CD4-positive, alpha-beta T cell treated with Interleukin-12 subunit alpha and Interleukin-12 subunit beta, for 1 hour (primary cell): ENCODE results near the gene CTU2.

Experiments used
- DNase-seq: peaks from one replicate; pipeline ENCODE4 v3.0.0-alpha.2; 2020

CTU2 gene

GRCh38 chr16:88681709-88682451, 24.4 kb upstream of the CTU2 start:
- DNase-seq = peak; percentile 58

DNA sequence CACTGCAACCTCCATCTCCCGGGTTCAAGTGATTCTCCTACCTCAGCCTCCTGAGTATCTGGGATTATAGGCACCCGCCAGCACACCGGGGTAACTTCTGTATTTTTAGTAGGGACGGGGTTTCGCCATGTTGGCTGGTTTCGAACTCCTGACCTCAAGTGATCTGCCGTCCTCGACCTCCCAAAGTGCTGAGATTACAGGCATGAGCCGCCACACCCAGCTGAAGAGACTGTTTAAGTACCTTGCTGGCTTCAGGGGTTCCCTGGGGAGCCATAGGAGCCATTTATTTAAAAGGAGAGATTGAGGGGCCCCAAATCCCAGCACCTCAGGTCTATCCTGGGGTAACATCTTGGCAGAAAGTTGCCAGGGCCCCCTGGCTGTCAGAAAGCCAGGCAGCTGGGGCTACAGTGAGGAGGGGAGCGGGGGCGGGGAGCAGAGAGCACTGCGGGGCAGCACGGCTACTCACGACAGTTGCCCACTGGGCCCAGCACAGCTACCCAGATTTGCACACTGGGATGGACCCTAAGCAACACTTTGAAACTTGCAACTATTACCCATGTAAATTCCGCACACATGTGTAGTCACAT, 21.6 kb upstream of the CTU2 start:
- DNase-seq = no peak

GRCh38 chr16:88685156-88686061, 20.9 kb upstream of the CTU2 start:
- peak; percentile 62 for DNase-seq

DNA sequence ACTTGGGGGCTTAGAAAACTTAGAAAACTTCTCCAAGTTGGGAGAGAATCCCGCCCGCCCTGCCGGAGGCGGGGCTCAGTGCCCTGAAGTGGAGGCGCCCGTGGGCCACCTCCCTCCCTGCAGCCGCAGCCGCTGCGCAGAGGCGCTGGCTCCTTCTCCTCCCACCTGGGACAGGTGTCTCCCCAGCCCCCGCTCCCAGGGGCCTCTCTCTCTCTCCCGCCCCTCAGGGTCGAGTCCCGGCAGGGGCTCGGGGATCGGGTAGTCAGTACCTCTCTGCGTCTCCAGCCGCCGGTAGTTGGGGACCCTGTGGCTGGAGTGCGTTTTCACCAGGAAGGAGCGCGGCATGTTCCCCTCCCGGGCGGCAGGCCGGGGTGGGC, 20.3 kb upstream of the CTU2 start:
- DNase-seq = no peak

- DNase-seq = peak; percentile 85
These were observed 19.7 kb upstream of the CTU2 start, which contains the start of gene SNAI3 for GRCh38 chr16:88686439-88687253. Gene SNAI3, minus strand, starts transcription at chr16:88686507. Its CDS starts 101 bp downstream, at chr16:88686406.

GRCh38 chr16:88687254-88687576, 19.1 kb upstream of the CTU2 start:
- DNase-seq = no peak

DNA sequence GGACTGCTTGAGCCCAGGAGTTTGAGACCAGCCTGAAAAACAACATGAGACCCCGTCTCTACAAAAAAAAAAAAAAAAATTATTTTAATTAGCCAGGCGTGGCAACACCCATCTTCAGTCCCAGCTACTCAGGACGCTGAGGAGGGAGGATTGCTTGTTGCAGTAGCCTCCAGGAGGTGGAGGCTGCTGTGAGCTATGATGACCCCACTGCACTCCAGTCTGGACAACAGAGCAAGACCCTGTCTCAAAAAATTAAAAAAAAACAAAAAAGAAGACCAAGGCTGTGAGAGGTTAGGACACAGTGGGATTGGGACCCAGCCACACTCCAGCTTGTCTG, 18.7 kb upstream of the CTU2 start:
- DNase-seq = no peak

DNA sequence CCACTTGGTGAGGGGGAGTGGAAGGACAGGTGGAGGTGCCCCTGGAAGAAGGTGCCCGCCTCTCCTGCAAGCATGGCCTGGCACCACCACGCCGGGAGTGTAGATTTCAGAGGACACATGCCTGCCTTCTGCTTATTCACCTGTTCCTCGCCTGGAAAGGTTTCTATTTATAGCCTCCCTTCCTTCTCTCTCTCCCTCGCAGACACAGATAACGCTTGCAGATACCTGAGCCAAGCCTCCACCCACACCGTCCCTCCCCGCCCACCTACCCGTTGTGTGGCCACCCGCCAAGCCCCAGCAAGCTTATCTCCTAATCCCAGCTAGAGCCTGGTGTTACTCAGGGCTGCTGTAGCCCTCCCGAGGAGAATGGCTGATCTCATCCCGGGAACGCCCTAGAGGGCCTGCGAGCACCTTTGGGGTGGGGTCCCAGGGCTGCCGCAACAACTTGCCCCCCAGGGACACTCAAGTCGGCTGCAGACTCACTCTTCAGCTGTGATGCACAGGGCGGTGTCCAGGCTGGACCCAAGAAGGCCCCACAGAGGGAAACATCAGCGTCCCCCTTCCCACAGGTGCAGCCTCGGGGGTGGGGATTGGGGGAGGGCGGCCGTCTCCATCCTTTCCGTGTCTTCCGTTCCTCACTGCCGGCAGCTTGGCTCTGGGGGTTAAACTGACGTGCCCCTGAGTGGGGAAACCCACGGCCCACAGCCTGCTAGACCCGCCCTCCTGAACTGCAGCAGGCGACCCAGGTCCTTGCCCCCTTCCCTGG, 18.1 kb upstream of the CTU2 start:
- DNase-seq = no peak

DNA sequence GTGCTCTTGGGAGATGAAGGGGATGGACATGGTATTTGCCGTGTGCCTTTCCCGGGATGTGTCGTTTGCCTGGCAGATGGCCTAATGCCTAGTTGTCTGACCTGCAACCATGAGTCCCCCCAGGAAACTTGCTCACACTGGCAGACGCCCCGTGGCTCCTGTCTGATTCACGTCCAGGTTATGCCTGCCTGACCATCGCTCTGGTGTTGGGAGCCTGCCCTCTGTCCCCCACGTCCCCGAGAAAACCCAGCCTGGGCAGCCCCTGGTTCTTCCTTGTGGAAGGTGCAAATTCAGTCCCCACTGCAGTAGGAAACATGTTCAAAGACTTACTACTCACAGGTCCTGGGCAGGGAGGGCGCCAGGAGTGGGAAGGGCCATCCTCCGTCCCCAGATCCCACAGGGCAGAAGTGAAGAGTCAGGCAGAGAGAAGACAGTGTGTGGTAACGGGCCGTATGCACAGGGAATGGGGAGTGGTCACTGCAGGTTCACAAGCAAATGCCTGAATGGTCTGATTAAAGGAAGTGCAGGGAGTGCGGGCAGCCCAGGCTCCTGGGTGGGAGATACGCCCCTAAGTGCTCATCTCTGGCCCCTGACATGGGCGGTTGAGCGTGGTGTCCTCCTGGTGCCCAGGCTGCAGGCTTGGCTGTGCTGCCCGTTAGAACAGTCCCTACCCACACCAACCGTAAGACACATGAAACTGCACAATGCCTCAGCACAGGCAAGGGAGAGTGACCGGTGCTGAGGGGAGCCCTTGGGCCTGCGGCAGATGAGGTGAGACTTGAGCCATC, 15.8 kb upstream of the CTU2 start:
- DNase-seq = no peak

DNA sequence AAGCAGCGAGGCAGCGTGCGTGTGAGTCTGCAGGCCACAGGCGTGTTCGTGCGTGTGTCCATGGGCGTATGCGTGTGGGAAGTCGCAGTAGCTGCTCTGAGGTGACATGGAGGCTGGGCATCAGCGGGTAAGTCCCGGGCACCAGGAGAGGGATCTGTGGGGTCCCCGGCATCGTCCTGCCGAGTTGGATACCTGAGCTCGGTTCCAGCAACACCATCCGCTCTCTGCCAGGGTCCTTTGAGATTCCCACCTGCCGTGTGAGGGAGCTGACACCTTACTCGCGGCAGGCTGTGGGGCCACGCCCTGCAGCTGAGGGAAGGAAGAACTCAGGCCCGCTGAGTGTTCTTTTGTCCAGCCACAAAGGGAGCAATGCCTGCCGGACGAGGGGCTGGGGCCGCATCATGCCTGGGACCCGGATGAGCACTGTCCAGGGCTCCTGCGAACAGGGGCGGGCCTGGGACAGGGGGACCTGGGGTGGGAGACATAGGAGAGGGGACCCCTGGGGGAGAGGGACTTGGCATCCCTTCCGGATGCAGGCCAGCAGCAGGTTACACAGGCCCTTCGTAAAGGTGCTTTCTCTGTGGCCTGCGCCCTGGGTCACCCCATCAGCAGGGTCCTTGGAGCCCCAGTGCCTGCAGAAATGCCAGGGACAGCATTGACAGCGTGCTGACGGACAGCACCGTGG, 15.0 kb upstream of the CTU2 start:
- no peak for DNase-seq

DNA sequence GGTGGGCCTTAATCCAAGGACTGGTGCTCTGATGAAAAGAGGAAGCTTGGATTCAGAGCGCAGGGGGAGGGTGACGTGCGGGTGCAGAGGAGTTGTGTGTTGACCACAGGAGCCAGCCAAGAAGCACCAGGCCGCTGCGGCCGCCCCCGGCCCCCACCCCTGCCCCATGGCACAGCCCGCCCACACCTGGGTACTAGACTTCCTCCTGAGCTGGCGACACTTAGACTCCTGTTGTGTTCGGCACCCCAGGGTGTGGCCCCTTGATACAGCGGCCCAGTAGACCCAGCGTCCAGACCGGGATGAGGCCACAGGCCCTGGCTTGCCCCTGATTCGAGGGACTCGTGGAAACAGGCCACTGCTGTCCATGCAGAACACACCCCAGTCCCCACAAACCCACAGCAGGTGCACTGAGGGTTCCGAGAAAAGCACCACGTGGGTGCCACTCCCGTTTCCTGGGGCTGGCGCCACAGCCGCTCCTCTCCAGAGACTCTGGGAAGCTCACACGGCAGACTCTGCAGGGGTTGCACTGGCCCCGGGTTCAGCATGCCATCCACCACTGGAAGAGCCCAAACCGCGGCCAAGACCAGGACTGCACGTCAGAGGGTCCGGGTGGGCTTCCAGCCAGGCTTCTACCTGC, 14.3 kb upstream of the CTU2 start:
- DNase-seq = peak; percentile 40

DNA sequence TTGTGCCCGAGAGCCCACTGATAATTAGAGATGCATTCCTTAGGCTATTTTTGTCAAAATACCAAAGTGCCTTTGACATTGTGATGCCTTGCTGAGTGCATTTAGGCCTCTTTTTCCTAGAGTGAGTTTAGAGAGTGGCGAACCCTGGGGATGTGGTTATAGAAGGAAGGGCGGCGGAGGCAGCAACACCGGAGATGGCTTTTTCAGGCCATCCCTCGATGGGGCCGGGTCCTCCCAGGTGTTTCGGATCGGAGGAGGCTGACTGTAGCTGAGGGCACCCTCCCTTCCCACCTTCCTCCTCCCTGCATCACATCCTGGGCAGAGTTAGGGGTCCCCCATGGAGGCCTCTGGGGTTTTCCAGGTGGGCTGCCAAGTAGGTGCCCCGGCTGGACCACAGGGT, 13.4 kb upstream of the CTU2 start:
- DNase-seq = no peak

DNA sequence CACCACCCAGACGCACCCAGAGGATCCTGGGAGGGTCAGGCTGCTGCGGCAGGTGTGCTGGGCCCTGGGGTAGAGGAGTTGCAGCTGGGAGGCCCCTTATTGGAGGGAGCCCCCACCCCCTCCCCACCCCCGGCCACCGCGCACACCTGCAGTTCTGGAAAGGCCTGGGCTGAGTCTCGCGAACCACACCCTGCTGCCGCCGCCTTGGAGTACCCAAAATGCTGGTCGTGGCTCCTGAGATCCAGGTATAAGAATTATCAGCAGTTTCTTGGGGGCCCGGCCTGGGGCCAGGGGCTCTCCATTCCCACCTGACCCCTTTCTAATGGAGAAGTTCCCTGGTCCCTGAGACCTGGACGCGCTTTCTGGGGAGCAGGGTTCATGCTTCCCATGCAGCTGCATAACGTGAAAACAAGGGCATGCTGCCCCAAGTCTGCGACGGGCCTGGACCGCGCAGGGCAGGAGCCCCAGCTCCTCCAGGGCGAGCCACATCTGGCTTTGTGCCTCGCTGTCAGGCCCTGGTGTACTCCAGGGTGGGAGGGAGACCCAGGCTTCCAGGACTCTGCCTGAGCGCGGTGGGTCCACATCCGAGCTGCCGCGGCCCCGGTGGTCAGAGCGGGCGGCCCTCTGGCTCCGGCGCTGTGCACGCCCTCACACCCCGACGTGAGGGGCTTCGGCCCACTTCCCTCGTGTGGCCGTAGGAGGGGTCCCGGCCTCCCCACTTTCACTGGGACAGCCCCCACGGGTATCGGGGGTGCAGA, 12.7 kb upstream of the CTU2 start:
- DNase-seq = no peak

GRCh38 chr16:88694221-88695087, 11.8 kb upstream of the CTU2 start:
- no peak for DNase-seq

DNA sequence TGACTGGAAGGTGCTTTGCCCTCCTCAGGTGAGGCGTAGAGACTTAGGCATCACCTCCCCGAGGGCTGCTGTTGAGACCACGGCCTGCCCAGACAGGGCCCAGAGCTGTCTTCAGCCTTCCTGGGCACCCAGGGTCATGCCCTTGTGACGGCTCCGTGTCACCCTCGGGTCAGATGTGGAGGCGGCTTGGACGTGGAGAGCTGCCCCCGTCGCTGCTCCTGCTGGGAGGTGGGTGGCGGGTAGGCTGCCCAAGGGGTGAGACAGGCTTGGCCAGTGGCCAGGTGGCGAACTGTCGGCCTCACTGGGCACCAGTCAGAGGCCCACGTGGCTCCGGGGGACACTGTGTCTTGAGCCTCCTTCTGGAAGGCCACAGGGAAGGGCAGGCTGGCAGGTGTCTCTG, 11.1 kb upstream of the CTU2 start:
- no peak for DNase-seq

GRCh38 chr16:88695753-88696152, 10.6 kb upstream of the CTU2 start:
- no peak for DNase-seq

GRCh38 chr16:88696441-88696840, 9.9 kb upstream of the CTU2 start:
- no peak for DNase-seq

- no peak for DNase-seq
These were observed 9.0 kb upstream of the CTU2 start for GRCh38 chr16:88697116-88697830.
